HepG2 (cell line): ENCODE data around the gene STX4. TPM values are rescaled to one million over a fixed set of nuclear protein-coding genes. Genes with fewer than 3 reads are reported as not detected.

Experiments
- BCL6 ChIP-seq: IDR thresholded peaks from 2 replicates; pipeline ENCODE4 v1.6.1; 2016; ENCODE audit warnings: missing genetic modification reagents, missing compliant biosample characterization
- FOSL2 ChIP-seq: sonication (generic); formaldehyde crosslinking; IDR thresholded peaks from 2 replicates; pipeline ENCODE4 v1.4.0; 2020; ENCODE audit warnings: missing genetic modification reagents
- MEIS2 ChIP-seq: sonication (generic); formaldehyde crosslinking; IDR thresholded peaks from 2 replicates; pipeline ENCODE4 v1.9.0; 2021; ENCODE audit warnings: mild to moderate bottlenecking, missing genetic modification reagents
- MXI1 ChIP-seq: IDR thresholded peaks from 3 replicates; pipeline ENCODE4 v1.6.1; 2012; ENCODE audit warnings: low read depth, low read length, inconsistent platforms, borderline replicate concordance
- RORA ChIP-seq: sonication (generic); formaldehyde crosslinking; IDR thresholded peaks from 2 replicates; pipeline ENCODE4 v1.5.0; 2020; ENCODE audit warnings: mild to moderate bottlenecking, missing genetic modification reagents, moderate library complexity
- YEATS2 ChIP-seq: sonication (generic); formaldehyde crosslinking; IDR thresholded peaks from 2 replicates; pipeline ENCODE4 v1.4.0; 2020; ENCODE audit warnings: missing genetic modification reagents, borderline replicate concordance
- ZBTB42 ChIP-seq: sonication (generic); formaldehyde crosslinking; IDR thresholded peaks from 2 replicates; pipeline ENCODE4 v1.5.0; 2020; ENCODE audit warnings: mild to moderate bottlenecking, missing genetic modification reagents
- ZNF12 ChIP-seq: sonication (generic); formaldehyde crosslinking; IDR thresholded peaks from 2 replicates; pipeline ENCODE4 v1.5.0; 2020; ENCODE audit warnings: missing genetic modification reagents
- ZNF383 ChIP-seq: sonication (generic); formaldehyde crosslinking; IDR thresholded peaks from 2 replicates; pipeline ENCODE4 v1.4.0; 2020; ENCODE audit warnings: missing genetic modification reagents, mild to moderate bottlenecking, borderline replicate concordance
- ZNF577 ChIP-seq: sonication (generic); formaldehyde crosslinking; IDR thresholded peaks from 2 replicates; pipeline ENCODE4 v1.4.0; 2020; ENCODE audit warnings: mild to moderate bottlenecking, low read depth, missing genetic modification reagents, borderline replicate concordance
- ZNF709 ChIP-seq: sonication (generic); formaldehyde crosslinking; IDR thresholded peaks from 2 replicates; pipeline ENCODE4 v1.5.0; 2020; ENCODE audit warnings: mild to moderate bottlenecking, missing genetic modification reagents
- polyA plus RNA-seq, 8 experiments: library from polyadenylated mRNA; depleted of rRNA in 3 of 8; stranded (reverse) in 7 of 8; unstranded in 1 of 8; fragments of >200 nt; fragmentation: Illumina TruSeq in 4 of 8; extraction: Trizol in 4 of 8; gene quantifications; 2 replicates each; pipeline versions ENCODE4 v1.2.1 to v1.2.3, GENCODE V29; 2011 to 2016; ENCODE audit warnings: low read depth in 4 of 8, missing spikeins in 1 of 8, mixed read lengths in 1 of 8; ENCODE audit not compliant: insufficient read depth in 1 of 8
- total RNA-seq, 5 experiments: library from RNA; depleted of rRNA; stranded (reverse); fragments of >200 nt; fragmentation: Illumina TruSeq; extraction: Trizol; gene quantifications; 2 replicates each; pipeline ENCODE4 v1.2.3, GENCODE V29; 2016; ENCODE audit warnings: low read depth in 1 of 5
- TF ChIP-seq, protein P1 (sequence below), 2 experiments: sonication (generic) in 1 of 2; formaldehyde crosslinking in 1 of 2; IDR thresholded peaks; 2 replicates each; pipeline versions ENCODE4 v1.5.1 to v1.6.1; 2011 to 2020; ENCODE audit warnings: borderline replicate concordance in 1 of 2, low read depth in 1 of 2, low read length in 1 of 2, mild to moderate bottlenecking in 1 of 2, missing genetic modification reagents in 1 of 2, moderate library complexity in 1 of 2
- TF ChIP-seq, protein P2 (sequence below): sonication (generic); formaldehyde crosslinking; IDR thresholded peaks from 2 replicates; pipeline ENCODE4 v1.4.0; 2020; ENCODE audit warnings: mild to moderate bottlenecking, missing genetic modification reagents
- TF ChIP-seq, protein P3 (sequence below): sonication (generic); formaldehyde crosslinking; IDR thresholded peaks from 2 replicates; pipeline ENCODE4; 2020; ENCODE audit warnings: missing genetic modification reagents, mild to moderate bottlenecking, borderline replicate concordance
- TF ChIP-seq, protein P4 (sequence below): sonication (generic); formaldehyde crosslinking; IDR thresholded peaks from 2 replicates; pipeline ENCODE4 v1.4.0; 2020; ENCODE audit warnings: mild to moderate bottlenecking, missing genetic modification reagents

The STX4 gene
- total and polyA plus RNA-seq, 2 of the 13 experiments (the other 11 are each of a cell fraction or from before 2014, with no cell fraction given) = 29.2 to 34.6 TPM

DNA sequence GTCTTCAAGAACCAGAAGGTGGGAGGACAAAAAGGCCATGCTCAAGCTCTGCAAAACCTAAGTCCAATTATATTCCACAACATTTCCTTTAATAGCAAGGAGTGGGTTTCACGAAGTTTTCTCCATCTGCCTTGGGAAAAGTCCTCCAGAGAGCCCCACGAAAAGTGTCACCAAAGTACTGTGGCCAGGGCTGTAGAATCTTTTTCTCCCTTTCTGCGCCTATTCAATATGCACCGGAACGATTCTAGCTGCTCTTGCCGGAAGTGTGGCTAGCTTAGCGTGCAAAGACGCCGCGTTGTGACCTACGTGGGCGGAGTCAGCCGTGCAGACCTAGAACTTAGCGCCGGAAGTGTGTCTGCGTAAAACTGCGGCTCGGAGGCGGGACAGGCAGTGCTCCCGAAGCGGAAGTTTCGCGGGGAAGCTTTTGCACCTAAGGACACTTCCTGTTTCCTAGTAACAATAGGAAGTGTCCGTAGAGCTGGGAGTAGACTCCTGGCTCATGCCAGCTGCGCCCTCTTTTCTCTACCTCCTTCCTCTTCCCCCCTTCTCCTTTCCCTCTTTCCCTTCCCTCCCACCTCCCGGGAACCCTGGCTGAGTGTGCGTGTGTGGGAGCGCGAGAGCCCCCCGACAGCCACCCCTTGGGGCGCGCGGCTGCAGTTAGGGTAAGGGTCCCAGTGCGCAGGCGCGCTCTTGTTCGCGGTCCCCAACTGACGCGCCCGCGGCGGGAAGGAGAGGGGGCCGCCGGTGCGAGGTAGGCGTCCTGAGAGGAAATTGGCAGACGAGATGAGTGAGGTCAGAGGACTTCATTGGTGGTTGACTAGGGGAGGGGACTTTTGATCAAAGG, 40.8 kb downstream of the STX4 start, which contains the start of the genes ZNF646 and ZNF668 (continued):
- TF ChIP-seq, protein P1, sequence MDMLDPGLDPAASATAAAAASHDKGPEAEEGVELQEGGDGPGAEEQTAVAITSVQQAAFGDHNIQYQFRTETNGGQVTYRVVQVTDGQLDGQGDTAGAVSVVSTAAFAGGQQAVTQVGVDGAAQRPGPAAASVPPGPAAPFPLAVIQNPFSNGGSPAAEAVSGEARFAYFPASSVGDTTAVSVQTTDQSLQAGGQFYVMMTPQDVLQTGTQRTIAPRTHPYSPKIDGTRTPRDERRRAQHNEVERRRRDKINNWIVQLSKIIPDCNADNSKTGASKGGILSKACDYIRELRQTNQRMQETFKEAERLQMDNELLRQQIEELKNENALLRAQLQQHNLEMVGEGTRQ (IDR thresholded peaks at IDR 0.05; ENCODE audit: low read depth, low read length) = no peak
- TF ChIP-seq, protein P1 (CRISPR knock-in tag; IDR thresholded peaks at IDR 0.05; ENCODE audit: borderline replicate concordance) = no peak
- TF ChIP-seq, protein P2, sequence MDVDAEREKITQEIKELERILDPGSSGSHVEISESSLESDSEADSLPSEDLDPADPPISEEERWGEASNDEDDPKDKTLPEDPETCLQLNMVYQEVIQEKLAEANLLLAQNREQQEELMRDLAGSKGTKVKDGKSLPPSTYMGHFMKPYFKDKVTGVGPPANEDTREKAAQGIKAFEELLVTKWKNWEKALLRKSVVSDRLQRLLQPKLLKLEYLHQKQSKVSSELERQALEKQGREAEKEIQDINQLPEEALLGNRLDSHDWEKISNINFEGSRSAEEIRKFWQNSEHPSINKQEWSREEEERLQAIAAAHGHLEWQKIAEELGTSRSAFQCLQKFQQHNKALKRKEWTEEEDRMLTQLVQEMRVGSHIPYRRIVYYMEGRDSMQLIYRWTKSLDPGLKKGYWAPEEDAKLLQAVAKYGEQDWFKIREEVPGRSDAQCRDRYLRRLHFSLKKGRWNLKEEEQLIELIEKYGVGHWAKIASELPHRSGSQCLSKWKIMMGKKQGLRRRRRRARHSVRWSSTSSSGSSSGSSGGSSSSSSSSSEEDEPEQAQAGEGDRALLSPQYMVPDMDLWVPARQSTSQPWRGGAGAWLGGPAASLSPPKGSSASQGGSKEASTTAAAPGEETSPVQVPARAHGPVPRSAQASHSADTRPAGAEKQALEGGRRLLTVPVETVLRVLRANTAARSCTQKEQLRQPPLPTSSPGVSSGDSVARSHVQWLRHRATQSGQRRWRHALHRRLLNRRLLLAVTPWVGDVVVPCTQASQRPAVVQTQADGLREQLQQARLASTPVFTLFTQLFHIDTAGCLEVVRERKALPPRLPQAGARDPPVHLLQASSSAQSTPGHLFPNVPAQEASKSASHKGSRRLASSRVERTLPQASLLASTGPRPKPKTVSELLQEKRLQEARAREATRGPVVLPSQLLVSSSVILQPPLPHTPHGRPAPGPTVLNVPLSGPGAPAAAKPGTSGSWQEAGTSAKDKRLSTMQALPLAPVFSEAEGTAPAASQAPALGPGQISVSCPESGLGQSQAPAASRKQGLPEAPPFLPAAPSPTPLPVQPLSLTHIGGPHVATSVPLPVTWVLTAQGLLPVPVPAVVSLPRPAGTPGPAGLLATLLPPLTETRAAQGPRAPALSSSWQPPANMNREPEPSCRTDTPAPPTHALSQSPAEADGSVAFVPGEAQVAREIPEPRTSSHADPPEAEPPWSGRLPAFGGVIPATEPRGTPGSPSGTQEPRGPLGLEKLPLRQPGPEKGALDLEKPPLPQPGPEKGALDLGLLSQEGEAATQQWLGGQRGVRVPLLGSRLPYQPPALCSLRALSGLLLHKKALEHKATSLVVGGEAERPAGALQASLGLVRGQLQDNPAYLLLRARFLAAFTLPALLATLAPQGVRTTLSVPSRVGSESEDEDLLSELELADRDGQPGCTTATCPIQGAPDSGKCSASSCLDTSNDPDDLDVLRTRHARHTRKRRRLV = peak; percentile 76; the same call in 1 of the 2 replicates
- peak; percentile 80; the same call in 1 of the 3 replicates for TF ChIP-seq MXI1
- TF ChIP-seq RORA = no peak
- TF ChIP-seq, protein P3, sequence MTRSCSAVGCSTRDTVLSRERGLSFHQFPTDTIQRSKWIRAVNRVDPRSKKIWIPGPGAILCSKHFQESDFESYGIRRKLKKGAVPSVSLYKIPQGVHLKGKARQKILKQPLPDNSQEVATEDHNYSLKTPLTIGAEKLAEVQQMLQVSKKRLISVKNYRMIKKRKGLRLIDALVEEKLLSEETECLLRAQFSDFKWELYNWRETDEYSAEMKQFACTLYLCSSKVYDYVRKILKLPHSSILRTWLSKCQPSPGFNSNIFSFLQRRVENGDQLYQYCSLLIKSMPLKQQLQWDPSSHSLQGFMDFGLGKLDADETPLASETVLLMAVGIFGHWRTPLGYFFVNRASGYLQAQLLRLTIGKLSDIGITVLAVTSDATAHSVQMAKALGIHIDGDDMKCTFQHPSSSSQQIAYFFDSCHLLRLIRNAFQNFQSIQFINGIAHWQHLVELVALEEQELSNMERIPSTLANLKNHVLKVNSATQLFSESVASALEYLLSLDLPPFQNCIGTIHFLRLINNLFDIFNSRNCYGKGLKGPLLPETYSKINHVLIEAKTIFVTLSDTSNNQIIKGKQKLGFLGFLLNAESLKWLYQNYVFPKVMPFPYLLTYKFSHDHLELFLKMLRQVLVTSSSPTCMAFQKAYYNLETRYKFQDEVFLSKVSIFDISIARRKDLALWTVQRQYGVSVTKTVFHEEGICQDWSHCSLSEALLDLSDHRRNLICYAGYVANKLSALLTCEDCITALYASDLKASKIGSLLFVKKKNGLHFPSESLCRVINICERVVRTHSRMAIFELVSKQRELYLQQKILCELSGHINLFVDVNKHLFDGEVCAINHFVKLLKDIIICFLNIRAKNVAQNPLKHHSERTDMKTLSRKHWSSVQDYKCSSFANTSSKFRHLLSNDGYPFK (CRISPR knock-in tag) = peak; percentile 91; the same call in 1 of the 2 replicates
- peak; percentile 46; the same call in 1 of the 2 replicates for TF ChIP-seq BCL6
- no peak for TF ChIP-seq ZNF577 (CRISPR knock-in tag)
- TF ChIP-seq FOSL2 (CRISPR knock-in tag) = peak; percentile 66
- TF ChIP-seq, protein P4, sequence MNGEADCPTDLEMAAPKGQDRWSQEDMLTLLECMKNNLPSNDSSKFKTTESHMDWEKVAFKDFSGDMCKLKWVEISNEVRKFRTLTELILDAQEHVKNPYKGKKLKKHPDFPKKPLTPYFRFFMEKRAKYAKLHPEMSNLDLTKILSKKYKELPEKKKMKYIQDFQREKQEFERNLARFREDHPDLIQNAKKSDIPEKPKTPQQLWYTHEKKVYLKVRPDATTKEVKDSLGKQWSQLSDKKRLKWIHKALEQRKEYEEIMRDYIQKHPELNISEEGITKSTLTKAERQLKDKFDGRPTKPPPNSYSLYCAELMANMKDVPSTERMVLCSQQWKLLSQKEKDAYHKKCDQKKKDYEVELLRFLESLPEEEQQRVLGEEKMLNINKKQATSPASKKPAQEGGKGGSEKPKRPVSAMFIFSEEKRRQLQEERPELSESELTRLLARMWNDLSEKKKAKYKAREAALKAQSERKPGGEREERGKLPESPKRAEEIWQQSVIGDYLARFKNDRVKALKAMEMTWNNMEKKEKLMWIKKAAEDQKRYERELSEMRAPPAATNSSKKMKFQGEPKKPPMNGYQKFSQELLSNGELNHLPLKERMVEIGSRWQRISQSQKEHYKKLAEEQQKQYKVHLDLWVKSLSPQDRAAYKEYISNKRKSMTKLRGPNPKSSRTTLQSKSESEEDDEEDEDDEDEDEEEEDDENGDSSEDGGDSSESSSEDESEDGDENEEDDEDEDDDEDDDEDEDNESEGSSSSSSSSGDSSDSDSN = peak; percentile 89
- TF ChIP-seq ZNF709 (CRISPR knock-in tag) = no peak
- no peak for TF ChIP-seq ZBTB42 (CRISPR knock-in tag)
- TF ChIP-seq ZNF12 = no peak
- peak; percentile 95 for TF ChIP-seq YEATS2 (CRISPR knock-in tag)
- peak; percentile 55 for TF ChIP-seq MEIS2 (CRISPR knock-in tag)
- peak; percentile 92 for TF ChIP-seq ZNF383 (CRISPR knock-in tag)
